Keratinocyte (primary cell): Measurements from ENCODE around the gene HERC2. TPM values are rescaled to one million over a fixed set of nuclear protein-coding genes. Genes with fewer than 3 reads are reported as not detected.
A peak's percentile ranks its signal among the peaks of the same experiment; 100 is the strongest.
"Not testable (repeated sequence)": the region's sequence is repeated elsewhere in the genome, so short reads cannot be mapped to it uniquely, and the experiment has no call there.

ENCODE experiments used
- DNase-seq: peaks from one replicate; pipeline ENCODE4 v3.0.0-alpha.2; 2011; ENCODE audit warnings: low read depth, missing footprints, low spot score
- FAIRE-seq: peaks from 2 replicates; lab custom pipeline; 2011; peaks lifted over from hg19 to GRCh38; lab: Jason Lieb, UNC
- H2AFZ ChIP-seq: 2 replicates; pipeline ENCODE4 v1.6.0; 2012; ENCODE audit warnings: low read length, control low read depth, inconsistent platforms; ENCODE audit not compliant: control insufficient read depth
- H3K27ac ChIP-seq: 2 replicates; pipeline ENCODE4 v1.5.1; 2011; ENCODE audit warnings: low read length; ENCODE audit not compliant: control insufficient read depth, insufficient read depth
- H3K27me3 ChIP-seq: 3 replicates; pipeline ENCODE4 v1.6.0; 2011; ENCODE audit warnings: low read length; ENCODE audit not compliant: control insufficient read depth, insufficient read depth; ENCODE audit errors: extremely low read depth
- H3K36me3 ChIP-seq, 2 experiments: 2 replicates in 1 of 2; 3 replicates in 1 of 2; pipeline ENCODE4 v1.5.1; 2011; ENCODE audit warnings: low read length in 2 of 2, mild to moderate bottlenecking in 1 of 2; ENCODE audit not compliant: control insufficient read depth in 2 of 2, insufficient read depth in 2 of 2; ENCODE audit errors: extremely low read depth in 1 of 2
- H3K4me1 ChIP-seq: 3 replicates; pipeline ENCODE4 v1.5.1; 2011; ENCODE audit warnings: low read length; ENCODE audit not compliant: control insufficient read depth, insufficient read depth; ENCODE audit errors: extremely low read depth
- H3K4me2 ChIP-seq: 3 replicates; pipeline ENCODE4 v1.6.0; 2011; ENCODE audit warnings: low read depth, low read length; ENCODE audit not compliant: control insufficient read depth, insufficient read depth; ENCODE audit errors: extremely low read depth
- H3K4me3 ChIP-seq, 3 experiments: fragments of 200-600 bp in 1 of 3; sonication (generic) in 1 of 3; 2 replicates in 2 of 3; 3 replicates in 1 of 3; pipeline ENCODE4 v1.5.1; 2011 to 2016; ENCODE audit warnings: low read length in 3 of 3, mild to moderate bottlenecking in 3 of 3, control low read depth in 2 of 3, inconsistent platforms in 1 of 3, low read depth in 1 of 3, mixed read lengths in 1 of 3, mixed run types in 1 of 3, moderate library complexity in 1 of 3; ENCODE audit not compliant: control insufficient read depth in 2 of 3, insufficient read depth in 2 of 3; ENCODE audit errors: extremely low read depth in 1 of 3
- H3K79me2 ChIP-seq: 2 replicates; pipeline ENCODE4 v1.6.0; 2012; ENCODE audit warnings: low read length; ENCODE audit not compliant: control insufficient read depth, insufficient read depth
- H3K9ac ChIP-seq: 3 replicates; pipeline ENCODE4 v1.6.0; 2011; ENCODE audit warnings: low read length; ENCODE audit not compliant: control insufficient read depth, insufficient read depth; ENCODE audit errors: extremely low read depth
- H3K9me1 ChIP-seq: 3 replicates; pipeline ENCODE4 v1.6.0; 2011; ENCODE audit warnings: low read length; ENCODE audit not compliant: control insufficient read depth, insufficient read depth; ENCODE audit errors: extremely low read depth
- H3K9me3 ChIP-seq: 2 replicates; pipeline ENCODE4 v1.5.1; 2012; ENCODE audit warnings: low read depth, low read length; ENCODE audit not compliant: control insufficient read depth
- H4K20me1 ChIP-seq: 3 replicates; pipeline ENCODE4 v1.6.0; 2011; ENCODE audit warnings: low read length; ENCODE audit not compliant: control insufficient read depth, insufficient read depth; ENCODE audit errors: extremely low read depth
- EZH2 ChIP-seq: IDR thresholded peaks from one replicate; pipeline ENCODE4 v1.6.1; 2012; ENCODE audit warnings: inconsistent platforms, mild to moderate bottlenecking, low read length, moderate library complexity
- dilution Hi-C: fragments of 300-500 bp; cut with MboI; formaldehyde crosslinking; loops from one replicate; pipeline ENCODE4 v1.7.0; 2020; ENCODE audit warnings: low sequenced_read_pairs; ENCODE audit not compliant: extremely low pct_ligation_motif_present
- polyA plus RNA-seq, 5 experiments: library from polyadenylated mRNA; depleted of rRNA in 3 of 5; stranded (reverse) in 3 of 5; stranded (forward) in 1 of 5; unstranded in 1 of 5; fragments of >200 nt; gene quantifications; 1 replicate in 1 of 5; 2 replicates in 3 of 5; 3 replicates in 1 of 5; pipeline versions ENCODE4 v1.2.1 to v1.2.3, GENCODE V29; 2011 to 2012; ENCODE audit warnings: missing spikeins in 2 of 5, low read depth in 1 of 5, low replicate concordance in 1 of 5
- TF ChIP-seq, protein P1 (sequence below), 3 experiments: IDR thresholded peaks in 1 of 3; conservative IDR thresholded peaks in 1 of 3; optimal IDR thresholded peaks in 1 of 3; 2 replicates in 2 of 3; 3 replicates in 1 of 3; pipeline versions ENCODE3 to v1.5.1; 2011; ENCODE audit warnings: low read length in 3 of 3, mild to moderate bottlenecking in 3 of 3, moderate library complexity in 2 of 3, control low read depth in 1 of 3, inconsistent platforms in 1 of 3; ENCODE audit not compliant: insufficient read depth in 2 of 3; ENCODE audit errors: extremely low read depth in 1 of 3

The HERC2 gene
- polyA plus RNA-seq, 1 donor (not counting 4 experiments of a cell fraction or from before 2014, with no cell fraction given) = 12.4 TPM

DNA sequence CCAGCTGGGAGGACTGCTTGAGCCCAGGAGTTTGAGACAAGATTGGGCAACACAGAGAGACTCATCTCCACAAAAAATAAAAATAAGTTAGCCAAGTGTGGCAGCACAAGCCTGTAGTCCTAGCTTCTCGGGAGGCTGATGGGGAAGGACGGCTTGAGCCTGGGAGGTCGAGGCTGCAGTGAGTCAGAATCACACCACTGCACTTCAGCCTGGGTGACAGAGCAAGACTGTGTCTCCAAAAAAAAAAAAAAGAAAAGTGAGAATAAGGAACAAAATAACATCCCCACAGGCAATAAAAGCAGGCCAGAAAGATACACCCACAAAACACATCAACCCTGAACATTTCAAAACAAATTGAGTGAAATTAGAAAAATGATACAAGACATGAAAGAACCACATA lies 174.2 kb downstream of the HERC2 start:
- Histone ChIP-seq H3K27ac (no peak overlapping the region), H3K79me2 (peaks cover 24% of the 10 kb centered on the region), H2AFZ (no peak overlapping the region), H3K36me3 (peaks cover 0 to 7% of the 10 kb centered on the region in 2 experiments), H3K9me3 (no peaks in the 10 kb centered on the region), H3K27me3 (no peaks in the 10 kb centered on the region), H3K4me3 (no peak overlapping the region), H3K9ac (no peak overlapping the region), H3K4me1 (no peaks in the 10 kb centered on the region), H3K9me1 (no peaks in the 10 kb centered on the region), H4K20me1 (no peaks in the 10 kb centered on the region), H3K4me2 (no peak overlapping the region)
- FAIRE-seq (no peak), DNase-seq (no peak)
- TF ChIP-seq, protein P1, sequence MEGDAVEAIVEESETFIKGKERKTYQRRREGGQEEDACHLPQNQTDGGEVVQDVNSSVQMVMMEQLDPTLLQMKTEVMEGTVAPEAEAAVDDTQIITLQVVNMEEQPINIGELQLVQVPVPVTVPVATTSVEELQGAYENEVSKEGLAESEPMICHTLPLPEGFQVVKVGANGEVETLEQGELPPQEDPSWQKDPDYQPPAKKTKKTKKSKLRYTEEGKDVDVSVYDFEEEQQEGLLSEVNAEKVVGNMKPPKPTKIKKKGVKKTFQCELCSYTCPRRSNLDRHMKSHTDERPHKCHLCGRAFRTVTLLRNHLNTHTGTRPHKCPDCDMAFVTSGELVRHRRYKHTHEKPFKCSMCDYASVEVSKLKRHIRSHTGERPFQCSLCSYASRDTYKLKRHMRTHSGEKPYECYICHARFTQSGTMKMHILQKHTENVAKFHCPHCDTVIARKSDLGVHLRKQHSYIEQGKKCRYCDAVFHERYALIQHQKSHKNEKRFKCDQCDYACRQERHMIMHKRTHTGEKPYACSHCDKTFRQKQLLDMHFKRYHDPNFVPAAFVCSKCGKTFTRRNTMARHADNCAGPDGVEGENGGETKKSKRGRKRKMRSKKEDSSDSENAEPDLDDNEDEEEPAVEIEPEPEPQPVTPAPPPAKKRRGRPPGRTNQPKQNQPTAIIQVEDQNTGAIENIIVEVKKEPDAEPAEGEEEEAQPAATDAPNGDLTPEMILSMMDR (optimal IDR thresholded peaks at IDR 0.05 in 1 of 3, IDR thresholded peaks at IDR 0.05 in 1 of 3, conservative IDR thresholded peaks at IDR 0.05 in 1 of 3; ENCODE audit: extremely low read depth in 1 of 3, insufficient read depth in 2 of 3, low read length in 3 of 3) = no peak
- TF ChIP-seq EZH2 = no peak
- dilution Hi-C loops = no loop called here

GRCh38 chr15:28145419-28145818 lies 176.6 kb downstream of the HERC2 start:
- H3K79me2 ChIP-seq = peaks cover 20% of the 10 kb centered on the region
- H2AFZ ChIP-seq, dilution Hi-C loops, H3K27me3 ChIP-seq, H3K9me3 ChIP-seq, H3K4me1 ChIP-seq, DNase-seq, H3K4me3 ChIP-seq, H3K9ac ChIP-seq, H3K27ac ChIP-seq, H3K4me2 ChIP-seq, H4K20me1 ChIP-seq, H3K9me1 ChIP-seq: not testable (repeated sequence)
- peaks cover 0 to 10% of the 10 kb centered on the region in 2 experiments for H3K36me3 ChIP-seq
- peak; percentile 79 for FAIRE-seq

- Histone ChIP-seq H3K4me1 (no peaks in the 10 kb centered on the region), H3K27me3 (no peaks in the 10 kb centered on the region), H3K27ac (no peak overlapping the region), H3K9me1 (no peaks in the 10 kb centered on the region), H3K4me3 (no peak overlapping the region), H3K36me3 (peaks cover 0 to 9% of the 10 kb centered on the region in 2 experiments), H4K20me1 (no peaks in the 10 kb centered on the region), H3K9me3 (no peaks in the 10 kb centered on the region), H3K9ac (no peak overlapping the region), H3K79me2 (no peaks in the 10 kb centered on the region), H3K4me2 (no peak overlapping the region), H2AFZ (no peak overlapping the region)
- dilution Hi-C loops = no loop called here
- DNase-seq (no peak), FAIRE-seq (no peak)
- TF ChIP-seq, protein P1 (optimal IDR thresholded peaks at IDR 0.05 in 1 of 3, IDR thresholded peaks at IDR 0.05 in 1 of 3, conservative IDR thresholded peaks at IDR 0.05 in 1 of 3; ENCODE audit: extremely low read depth in 1 of 3, insufficient read depth in 2 of 3, low read length in 3 of 3) = no peak
- TF ChIP-seq EZH2 = no peak
These were observed 181.9 kb downstream of the HERC2 start for GRCh38 chr15:28140062-28140461.

DNA sequence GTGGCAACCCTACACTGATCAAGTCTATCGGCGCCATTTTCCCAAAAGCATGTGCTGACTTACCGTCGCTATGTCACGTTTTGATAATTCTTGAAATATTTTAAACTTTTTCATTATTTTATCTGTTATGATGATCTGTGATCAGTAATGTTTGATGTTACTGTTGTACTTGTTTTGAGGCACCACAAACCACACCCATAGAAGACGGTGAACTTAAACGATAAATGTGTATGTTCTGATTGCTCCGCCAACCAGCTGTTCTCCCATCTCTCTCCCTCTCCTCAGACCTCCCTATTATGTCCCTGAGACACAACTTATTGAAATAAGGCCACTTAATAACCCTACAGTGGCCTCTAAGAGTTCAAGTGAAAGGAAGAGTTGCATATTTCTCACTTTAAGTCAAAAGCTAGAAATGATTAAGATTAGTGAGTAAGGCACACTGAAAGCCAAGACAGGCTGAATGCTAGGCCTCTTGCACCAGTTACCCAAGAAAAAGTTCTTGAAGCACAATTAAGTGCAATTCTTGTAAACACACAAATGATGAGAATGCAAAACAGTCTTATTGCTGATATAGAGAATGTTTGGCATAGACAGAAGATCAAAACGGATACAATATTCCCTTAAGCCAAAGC lies 184.5 kb downstream of the HERC2 start:
- DNase-seq, dilution Hi-C loops, H2AFZ ChIP-seq, H3K79me2 ChIP-seq, H3K9me3 ChIP-seq, H3K4me1 ChIP-seq, H3K27ac ChIP-seq, H4K20me1 ChIP-seq, H3K4me3 ChIP-seq, FAIRE-seq, H3K9me1 ChIP-seq, H3K27me3 ChIP-seq, H3K4me2 ChIP-seq, H3K9ac ChIP-seq, H3K36me3 ChIP-seq: not testable (repeated sequence)
